HG03521 (cell line): ENCODE data around the gene APOBEC4.
"Not testable (repeated sequence)": the region's sequence is repeated elsewhere in the genome, so short reads cannot be mapped to it uniquely, and the experiment has no call there.

Experiments
- ATAC-seq: cut with Tn5 transposase; IDR thresholded peaks from one replicate; pipeline ENCODE4 v1.9.1; 2021; ENCODE audit warnings: mild to moderate bottlenecking, moderate library complexity; ENCODE audit not compliant: unreplicated experiment

Gene APOBEC4

GRCh38 chr1:183635606-183636333 is 17.3 kb downstream of the APOBEC4 start, which contains the start of gene ARPC5:
Gene ARPC5, minus strand, starts transcription at chr1:183635783. Its CDS starts 124 bp downstream, at chr1:183635659.
- peak; percentile 86 for ATAC-seq

GRCh38 chr1:183635099-183635605 is 18.0 kb downstream of the APOBEC4 start:
- no peak for ATAC-seq

- ATAC-seq: no peak
Measured at GRCh38 chr1:183634429-183635065, 18.6 kb downstream of the APOBEC4 start.

GRCh38 chr1:183633676-183634343 is 19.3 kb downstream of the APOBEC4 start:
- ATAC-seq: no peak

GRCh38 chr1:183632964-183633363 is 20.2 kb downstream of the APOBEC4 start:
- ATAC-seq: no peak

- ATAC-seq: no peak
Measured at GRCh38 chr1:183632114-183632513, 21.0 kb downstream of the APOBEC4 start.

- no peak for ATAC-seq
Measured at GRCh38 chr1:183630748-183631147, 22.4 kb downstream of the APOBEC4 start.

- no peak for ATAC-seq
Measured at GRCh38 chr1:183628537-183628936, 24.6 kb downstream of the APOBEC4 start.

- ATAC-seq: not testable (repeated sequence)
Measured at GRCh38 chr1:183626236-183626635, 26.9 kb downstream of the APOBEC4 start.

- peak; percentile 79 for ATAC-seq
Measured at GRCh38 chr1:183622884-183623785, 30.0 kb downstream of the APOBEC4 start.

- ATAC-seq: no peak
Measured at GRCh38 chr1:183622013-183622412, 31.1 kb downstream of the APOBEC4 start.

- ATAC-seq: no peak
Measured at GRCh38 chr1:183620311-183620710, 32.8 kb downstream of the APOBEC4 start.

GRCh38 chr1:183619781-183620180 is 33.3 kb downstream of the APOBEC4 start:
- ATAC-seq: no peak

GRCh38 chr1:183618202-183618601 is 34.9 kb downstream of the APOBEC4 start:
- ATAC-seq: not testable (repeated sequence)

GRCh38 chr1:183612975-183613374 is 40.1 kb downstream of the APOBEC4 start:
- not testable (repeated sequence) for ATAC-seq

GRCh38 chr1:183612407-183612806 is 40.7 kb downstream of the APOBEC4 start:
- no peak for ATAC-seq

- no peak for ATAC-seq
Measured at GRCh38 chr1:183611021-183611420, 42.1 kb downstream of the APOBEC4 start.

- no peak for ATAC-seq
Measured at GRCh38 chr1:183609759-183610452, 43.2 kb downstream of the APOBEC4 start.

GRCh38 chr1:183609313-183609712 is 43.8 kb downstream of the APOBEC4 start:
- peak; percentile 52 for ATAC-seq
